Mesenchymal stem cell (in vitro differentiated cells and primary cell): Measurements from ENCODE around the gene LPAR2. TPM values are rescaled to one million over a fixed set of nuclear protein-coding genes. Genes with fewer than 3 reads are reported as not detected.

Experiments
- DNase-seq: peaks from one replicate; pipeline ENCODE4 v3.0.0-alpha.2; 2013
- H2AFZ ChIP-seq: one replicate; pipeline ENCODE4 v1.6.1; 2013; ENCODE audit warnings: low read depth, mild to moderate bottlenecking, control low read depth, inconsistent platforms, low read length, moderate library complexity
- H2AK5ac ChIP-seq: 2 replicates; pipeline ENCODE4 v1.6.1; 2013; ENCODE audit warnings: low read length, moderate library complexity, mild to moderate bottlenecking, inconsistent platforms; ENCODE audit not compliant: severe bottlenecking
- H2BK120ac ChIP-seq: one replicate; pipeline ENCODE4 v1.6.1; 2013; ENCODE audit warnings: low read depth, mild to moderate bottlenecking, inconsistent platforms, low read length, moderate library complexity
- H2BK12ac ChIP-seq, 2 experiments: one replicate each; pipeline ENCODE4 v1.6.1; 2013; ENCODE audit warnings: inconsistent platforms in 2 of 2, low read length in 2 of 2, mild to moderate bottlenecking in 2 of 2, moderate library complexity in 2 of 2, control low read depth in 1 of 2
- H2BK15ac ChIP-seq: one replicate; pipeline ENCODE4 v1.6.1; 2013; ENCODE audit warnings: mild to moderate bottlenecking, low read depth, inconsistent platforms; ENCODE audit not compliant: poor library complexity, severe bottlenecking
- H2BK5ac ChIP-seq: 2 replicates; pipeline ENCODE4 v1.6.1; 2013; ENCODE audit warnings: low read depth, mild to moderate bottlenecking, low read length, control low read depth, inconsistent platforms; ENCODE audit not compliant: poor library complexity, severe bottlenecking
- H3K14ac ChIP-seq, 2 experiments: one replicate each; pipeline ENCODE4 v1.6.1; 2013; ENCODE audit warnings: inconsistent platforms in 2 of 2, low read length in 2 of 2, control low read depth in 1 of 2, mild to moderate bottlenecking in 1 of 2, moderate library complexity in 1 of 2
- H3K18ac ChIP-seq, 2 experiments: one replicate each; pipeline ENCODE4 v1.6.1; 2013; ENCODE audit warnings: inconsistent platforms in 2 of 2, low read length in 2 of 2, control low read depth in 1 of 2, low read depth in 1 of 2, mild to moderate bottlenecking in 1 of 2
- H3K23ac ChIP-seq, 2 experiments: one replicate each; pipeline ENCODE4 v1.6.1; 2013; ENCODE audit warnings: inconsistent platforms in 2 of 2, low read length in 2 of 2, mild to moderate bottlenecking in 2 of 2, moderate library complexity in 2 of 2, control low read depth in 1 of 2
- H3K27ac ChIP-seq: 2 replicates; pipeline ENCODE4 v1.5.1; 2013; ENCODE audit warnings: mild to moderate bottlenecking, moderate library complexity, low read length, control low read depth, inconsistent platforms; ENCODE audit not compliant: poor library complexity, severe bottlenecking
- H3K27me3 ChIP-seq, 2 experiments: 2 replicates each; pipeline versions ENCODE4 v1.6.1 to v1.7.0; 2013; ENCODE audit warnings: low read length in 2 of 2, mild to moderate bottlenecking in 2 of 2, moderate library complexity in 2 of 2, control low read depth in 1 of 2, inconsistent platforms in 1 of 2; ENCODE audit not compliant: control insufficient read depth in 1 of 2, insufficient read depth in 1 of 2
- H3K36me3 ChIP-seq, 2 experiments: 2 replicates each; pipeline versions ENCODE4 v1.6.1 to v1.7.0; 2013; ENCODE audit warnings: low read length in 2 of 2, control low read depth in 1 of 2, inconsistent platforms in 1 of 2, low read depth in 1 of 2, mild to moderate bottlenecking in 1 of 2; ENCODE audit not compliant: insufficient read depth in 2 of 2, control insufficient read depth in 1 of 2
- H3K4ac ChIP-seq, 2 experiments: one replicate each; pipeline ENCODE4 v1.6.1; 2013; ENCODE audit warnings: inconsistent platforms in 2 of 2, low read length in 2 of 2, mild to moderate bottlenecking in 2 of 2, moderate library complexity in 2 of 2, control low read depth in 1 of 2, low read depth in 1 of 2
- H3K4me1 ChIP-seq: 2 replicates; pipeline ENCODE4 v1.6.1; 2013; ENCODE audit warnings: low read depth, low read length, control low read depth; ENCODE audit not compliant: control insufficient read depth, insufficient read depth
- H3K4me2 ChIP-seq: 2 replicates; pipeline ENCODE4 v1.6.1; 2013; ENCODE audit warnings: low read length, mild to moderate bottlenecking, inconsistent platforms; ENCODE audit not compliant: poor library complexity, severe bottlenecking
- H3K4me3 ChIP-seq, 2 experiments: 2 replicates each; pipeline versions ENCODE4 v1.5.1 to v1.7.0; 2013; ENCODE audit warnings: low read length in 2 of 2, mild to moderate bottlenecking in 2 of 2, control low read depth in 1 of 2, low read depth in 1 of 2; ENCODE audit not compliant: insufficient read depth in 1 of 2
- H3K79me1 ChIP-seq: replicated peaks from 2 replicates; pipeline ENCODE4 v1.6.1; 2013; ENCODE audit warnings: mild to moderate bottlenecking, control low read depth, low read length, inconsistent platforms; ENCODE audit not compliant: poor library complexity, severe bottlenecking
- H3K9ac ChIP-seq: 2 replicates; pipeline ENCODE4 v1.7.0; 2013; ENCODE audit warnings: mild to moderate bottlenecking, low read length, moderate library complexity
- H3K9me3 ChIP-seq: 2 replicates; pipeline ENCODE4 v1.7.0; 2013; ENCODE audit warnings: mild to moderate bottlenecking, low read length; ENCODE audit not compliant: control insufficient read depth
- H4K8ac ChIP-seq: one replicate; pipeline ENCODE4 v1.6.1; 2013; ENCODE audit warnings: inconsistent platforms, mild to moderate bottlenecking, low read length, moderate library complexity
- H4K91ac ChIP-seq: one replicate; pipeline ENCODE4 v1.6.1; 2013; ENCODE audit warnings: mild to moderate bottlenecking, low read length, inconsistent platforms
- WGBS: methylation state at CpG from one replicate; pipeline ENCODE4 v1.1.7; 2013; ENCODE audit warnings: mixed read lengths; 5-methylcytosine and 5-hydroxymethylcytosine counted together
- polyA plus RNA-seq, 2 experiments: library from polyadenylated mRNA; stranded (reverse); fragments of 200-250 nt; gene quantifications; one replicate each; pipeline ENCODE4 v1.2.3, GENCODE V29; 2013

Gene LPAR2
- polyA plus RNA-seq (2013, experiment 1 of 2), result 4.7 TPM
- 4.4 TPM for polyA plus RNA-seq (2013, experiment 2 of 2)

DNA sequence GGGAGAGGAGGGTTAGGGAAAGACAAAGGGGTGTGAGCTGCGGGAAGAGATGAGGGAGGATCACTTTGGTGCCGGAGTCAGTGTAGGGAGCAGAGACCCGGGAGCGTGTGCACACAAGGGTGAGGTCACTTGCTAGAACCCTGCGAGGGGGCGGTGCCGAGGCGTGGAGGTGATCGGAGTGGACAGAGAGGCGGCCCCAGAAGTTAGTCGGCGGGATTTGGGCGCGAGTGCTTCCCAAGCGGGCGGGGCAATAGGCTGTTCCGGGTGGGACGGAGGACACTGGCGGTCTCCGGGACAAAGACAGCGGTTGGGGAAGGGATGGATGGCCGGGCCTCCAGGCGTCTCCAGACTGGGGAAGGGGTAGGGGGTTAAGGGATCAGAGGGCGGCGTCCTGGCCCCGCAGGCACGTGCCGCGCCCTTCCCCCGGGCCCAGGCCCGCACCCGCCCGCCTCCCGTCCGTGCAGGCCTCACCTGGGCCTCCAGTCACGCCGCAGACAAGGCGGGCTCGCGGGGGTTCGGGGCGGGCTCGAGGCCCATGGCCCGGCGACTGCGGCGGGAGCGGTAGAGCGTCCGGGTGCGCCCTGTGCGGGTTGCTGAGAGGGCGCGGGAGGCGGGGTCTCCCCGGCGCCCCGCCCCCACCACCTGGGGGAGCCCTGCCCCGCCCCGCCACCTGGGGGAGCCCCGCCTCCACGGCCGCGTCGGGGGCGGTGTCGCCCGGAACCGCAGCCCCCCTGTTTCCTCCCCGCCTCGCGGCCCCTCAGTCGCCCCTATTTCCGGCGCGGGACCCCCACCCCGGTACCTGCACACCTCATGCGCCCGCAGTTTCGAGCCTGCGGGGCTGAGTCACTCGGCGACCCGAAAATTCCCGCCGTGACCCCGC is at the start of gene LPAR2:
LPAR2 (minus strand) TSS at position 600 of the 880 bp plus-strand sequence. CDS start 945 bp downstream, outside the sequence.
- H2BK5ac ChIP-seq, result no peak within 1 kb of the TSS
- no peak within 1 kb of the TSS for H2AFZ ChIP-seq
- no peak within 1 kb of the TSS for H2BK12ac ChIP-seq
- H4K91ac ChIP-seq, result no peak within 1 kb of the TSS
- no peak within 1 kb of the TSS for H3K4ac ChIP-seq
- H3K79me1 ChIP-seq, result no peaks in the 10 kb centered on the region
- no peak within 1 kb of the TSS for H2AK5ac ChIP-seq
- H3K18ac ChIP-seq, result peak within 1 kb of the TSS; percentile 61 to 65
- H3K4me2 ChIP-seq, result peak within 1 kb of the TSS; percentile 92
- H3K4me1 ChIP-seq, result peaks cover 20% of the 10 kb centered on the region
- DNase-seq, result no peak
- H3K4me3 ChIP-seq, result peak within 1 kb of the TSS; percentile 56 to 74
- peaks cover 0 to 6% of the 10 kb centered on the region in 2 experiments for H3K27me3 ChIP-seq
- peak within 1 kb of the TSS; percentile 64 for H2BK120ac ChIP-seq
- 3% methylated on average over 38 of the region's 87 CpGs for WGBS
- peak within 1 kb of the TSS in 1 of 2 experiments; percentile 86 for H3K14ac ChIP-seq
- peaks cover 13 to 50% of the 10 kb centered on the region in 2 experiments for H3K36me3 ChIP-seq
- no peak within 1 kb of the TSS for H2BK15ac ChIP-seq
- H3K9me3 ChIP-seq, result no peaks in the 10 kb centered on the region
- H3K27ac ChIP-seq, result no peak within 1 kb of the TSS
- peak within 1 kb of the TSS; percentile 43 for H4K8ac ChIP-seq
- peak within 1 kb of the TSS; percentile 26 for H3K9ac ChIP-seq
- H3K23ac ChIP-seq, result peak within 1 kb of the TSS in 1 of 2 experiments; percentile 85

DNA sequence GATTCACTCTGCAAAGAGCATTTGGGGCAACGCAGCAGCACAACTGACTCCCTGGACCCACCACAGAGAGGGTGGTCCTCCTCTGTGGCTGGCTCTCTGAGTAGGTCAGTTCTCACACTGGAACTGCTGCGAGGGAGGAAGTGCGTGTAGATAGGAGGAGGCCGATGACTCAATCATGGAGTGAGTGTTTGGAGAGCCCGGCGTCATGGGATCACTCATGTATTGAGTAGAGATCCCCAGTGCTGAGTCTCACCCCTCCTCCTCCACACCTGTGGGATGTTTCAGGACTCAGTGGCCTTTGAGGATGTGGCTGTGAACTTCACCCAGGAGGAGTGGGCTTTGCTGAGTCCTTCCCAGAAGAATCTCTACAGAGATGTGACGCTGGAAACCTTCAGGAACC is 49.6 kb upstream of the LPAR2 start:
- Histone ChIP-seq H3K9me3 (peaks cover 82% of the 10 kb centered on the region), H2BK15ac (no peak overlapping the region), H2BK5ac (no peak overlapping the region), H3K79me1 (peaks cover 19% of the 10 kb centered on the region), H3K4ac (no peak overlapping the region), H3K4me3 (peak overlapping the region in 1 of 2 experiments; percentile 58), H3K23ac (no peak overlapping the region), H3K27ac (no peak overlapping the region), H3K27me3 (no peaks in the 10 kb centered on the region), H3K36me3 (peaks cover 60 to 61% of the 10 kb centered on the region in 2 experiments), H3K4me2 (no peak overlapping the region), H4K91ac (no peak overlapping the region), H3K9ac (no peak overlapping the region), H2BK12ac (no peak overlapping the region), H3K14ac (no peak overlapping the region), H2AK5ac (no peak overlapping the region), H3K4me1 (no peaks in the 10 kb centered on the region), H3K18ac (no peak overlapping the region), H2AFZ (no peak overlapping the region), H2BK120ac (no peak overlapping the region), H4K8ac (no peak overlapping the region)
- 99% methylated on average over 5 of the region's 7 CpGs for WGBS
- no peak for DNase-seq

GRCh38 chr19:19674315-19674714 is 46.3 kb upstream of the LPAR2 start:
- no peak overlapping the region for H3K4ac ChIP-seq
- 96% methylated on average over 6 of the region's 6 CpGs for WGBS
- H3K23ac ChIP-seq, result no peak overlapping the region
- H3K4me1 ChIP-seq, result peaks cover 8% of the 10 kb centered on the region
- no peak overlapping the region for H3K4me2 ChIP-seq
- H2BK120ac ChIP-seq, result no peak overlapping the region
- peaks cover 58% of the 10 kb centered on the region for H3K9me3 ChIP-seq
- H2BK5ac ChIP-seq, result no peak overlapping the region
- H3K14ac ChIP-seq, result no peak overlapping the region
- H2BK15ac ChIP-seq, result no peak overlapping the region
- H4K8ac ChIP-seq, result no peak overlapping the region
- no peak overlapping the region for H2BK12ac ChIP-seq
- H3K27me3 ChIP-seq, result no peaks in the 10 kb centered on the region
- no peak overlapping the region for H2AK5ac ChIP-seq
- no peak for DNase-seq
- H3K36me3 ChIP-seq, result peaks cover 46 to 48% of the 10 kb centered on the region in 2 experiments
- H4K91ac ChIP-seq, result no peak overlapping the region
- no peak overlapping the region for H3K9ac ChIP-seq
- peaks cover 33% of the 10 kb centered on the region for H3K79me1 ChIP-seq
- H3K4me3 ChIP-seq, result no peak overlapping the region
- H3K18ac ChIP-seq, result no peak overlapping the region
- no peak overlapping the region for H3K27ac ChIP-seq
- H2AFZ ChIP-seq, result no peak overlapping the region

DNA sequence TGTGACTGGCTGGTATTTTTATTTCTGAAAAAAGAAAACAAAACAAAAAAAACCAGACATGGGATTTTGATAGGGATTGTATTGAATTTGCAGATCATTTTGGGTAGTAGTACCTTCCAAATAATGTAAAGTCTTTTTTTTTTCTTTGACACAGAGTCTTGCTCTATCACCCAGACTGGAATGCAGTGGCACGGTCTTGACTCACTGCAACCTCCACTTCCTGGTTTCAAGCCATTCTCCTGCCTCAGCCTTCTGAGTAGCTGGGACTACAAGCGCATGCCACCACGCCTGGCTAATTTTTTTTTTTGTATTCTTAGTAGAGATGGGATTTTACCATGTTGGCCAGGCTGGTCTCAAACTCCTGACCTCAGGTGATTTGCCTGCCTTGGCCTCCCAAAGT is 44.8 kb upstream of the LPAR2 start:
- Histone ChIP-seq H3K14ac (no peak overlapping the region), H2BK15ac (no peak overlapping the region), H3K27ac (no peak overlapping the region), H3K23ac (no peak overlapping the region), H2BK120ac (no peak overlapping the region), H3K4me2 (no peak overlapping the region), H3K9ac (no peak overlapping the region), H2AK5ac (no peak overlapping the region), H3K36me3 (peaks cover 33 to 36% of the 10 kb centered on the region in 2 experiments), H2BK12ac (no peak overlapping the region), H3K27me3 (no peaks in the 10 kb centered on the region), H4K91ac (no peak overlapping the region), H3K4ac (no peak overlapping the region), H3K4me1 (peaks cover 12% of the 10 kb centered on the region), H3K4me3 (no peak overlapping the region), H2BK5ac (no peak overlapping the region), H2AFZ (no peak overlapping the region), H4K8ac (no peak overlapping the region), H3K9me3 (peaks cover 43% of the 10 kb centered on the region), H3K18ac (no peak overlapping the region), H3K79me1 (peaks cover 33% of the 10 kb centered on the region)
- 94% methylated on average over 3 of the region's 3 CpGs for WGBS
- no peak for DNase-seq
